ENCODE results near the gene VSIG10L.
A peak's percentile ranks its signal among the peaks of the same experiment; 100 is the strongest.

Gene VSIG10L

GRCh38 chr19:51365211-51365964, 23.4 kb upstream of the VSIG10L start:
- peak; percentile 71 for DNase-seq (ENCODE audit: low spot score)

- no peak for DNase-seq (ENCODE audit: low spot score)
Measured at GRCh38 chr19:51364200-51365106, 22.5 kb upstream of the VSIG10L start.

DNA sequence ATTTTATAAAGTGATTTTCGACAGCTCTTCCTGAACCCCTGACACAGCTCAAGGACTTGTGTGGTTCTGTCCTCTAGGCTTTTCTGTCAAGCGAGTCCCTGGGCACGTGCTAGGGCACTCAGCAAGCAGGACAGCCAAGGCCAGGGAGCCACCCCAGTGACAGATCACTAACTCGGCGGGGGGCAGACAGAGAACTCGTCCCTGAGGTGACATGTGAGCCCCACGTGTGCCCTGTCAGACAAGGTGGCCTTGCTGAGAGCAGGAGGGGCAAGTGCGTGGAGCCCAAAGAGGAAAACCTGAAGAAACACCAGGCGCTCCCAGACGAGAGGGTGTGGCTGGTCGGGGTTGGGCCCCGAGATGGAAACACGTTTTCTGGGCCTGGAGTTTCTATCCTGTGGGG, 19.3 kb upstream of the VSIG10L start:
- no peak for DNase-seq (ENCODE audit: low spot score)

DNA sequence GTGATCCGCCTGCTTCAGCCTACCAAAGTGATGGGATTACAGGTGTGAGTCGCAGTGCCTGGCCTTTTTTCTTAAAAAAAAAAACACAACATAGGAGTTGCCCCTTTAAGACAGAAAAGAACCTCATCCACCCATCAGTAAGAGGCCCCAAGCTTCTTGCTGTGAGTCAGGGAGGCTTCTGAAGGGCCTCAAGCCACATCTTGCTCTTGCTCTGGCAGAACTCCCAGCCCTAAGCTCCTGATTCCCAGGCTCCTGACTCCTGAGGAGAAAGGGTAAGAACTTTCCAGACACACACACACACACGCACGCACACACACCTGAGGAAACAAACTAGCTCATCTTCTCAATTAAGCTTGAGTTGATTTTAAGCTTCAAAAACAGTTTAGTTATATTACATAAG, 17.4 kb upstream of the VSIG10L start:
- no peak for DNase-seq (ENCODE audit: low spot score)

DNA sequence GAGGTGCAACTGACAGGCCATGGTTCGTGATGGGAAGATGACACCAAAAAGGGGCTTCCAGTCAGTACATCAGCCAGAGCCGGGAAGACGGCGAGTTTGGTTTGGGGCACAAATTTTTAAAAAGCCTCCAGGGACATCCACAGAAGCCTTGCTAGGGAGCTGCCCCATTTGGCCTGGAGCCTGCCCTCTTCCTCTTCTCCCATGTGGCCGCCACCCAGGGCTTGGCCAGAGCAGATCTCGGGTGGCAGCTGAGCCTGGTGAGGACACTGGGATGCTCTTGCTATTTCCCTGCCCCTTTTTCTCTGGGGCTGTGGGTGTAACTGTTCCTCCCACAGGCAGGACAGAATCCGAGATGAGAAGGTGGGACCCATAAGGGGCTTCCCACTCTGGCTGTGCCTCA, 16.0 kb upstream of the VSIG10L start:
- no peak for DNase-seq (ENCODE audit: low spot score)

DNA sequence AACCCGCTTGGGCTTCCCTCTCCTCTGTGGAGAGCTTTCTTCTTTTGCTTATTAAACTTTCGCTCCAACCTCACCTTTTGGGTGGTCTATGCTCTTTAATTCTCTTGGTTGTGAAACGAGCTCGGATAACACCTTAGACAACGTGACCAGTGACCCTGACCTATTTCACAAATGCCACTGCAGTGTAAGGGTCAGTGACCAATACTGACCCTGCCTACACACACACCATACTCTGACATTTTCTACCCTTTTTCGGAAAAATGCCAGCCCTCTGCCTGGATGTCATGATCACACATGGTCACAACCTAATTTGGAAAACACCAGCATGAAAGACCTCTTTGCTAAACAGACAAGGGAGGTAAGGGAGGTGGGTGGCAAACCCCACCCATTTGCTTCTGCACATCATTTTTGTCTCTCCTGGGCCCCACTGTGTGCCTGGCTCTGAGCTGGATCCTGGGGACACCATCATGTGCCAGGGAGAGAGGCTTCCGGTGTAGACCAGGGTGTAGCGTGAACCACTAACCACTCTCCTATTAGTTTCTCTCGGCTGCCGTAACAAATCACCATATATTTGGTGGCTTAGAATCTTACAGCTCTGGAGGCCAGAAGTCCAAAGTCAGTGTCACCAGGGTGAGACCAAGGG, 14.3 kb upstream of the VSIG10L start:
- DNase-seq (ENCODE audit: low spot score), result no peak

GRCh38 chr19:51354742-51355148, 12.8 kb upstream of the VSIG10L start:
- DNase-seq (ENCODE audit: low spot score), result no peak

DNA sequence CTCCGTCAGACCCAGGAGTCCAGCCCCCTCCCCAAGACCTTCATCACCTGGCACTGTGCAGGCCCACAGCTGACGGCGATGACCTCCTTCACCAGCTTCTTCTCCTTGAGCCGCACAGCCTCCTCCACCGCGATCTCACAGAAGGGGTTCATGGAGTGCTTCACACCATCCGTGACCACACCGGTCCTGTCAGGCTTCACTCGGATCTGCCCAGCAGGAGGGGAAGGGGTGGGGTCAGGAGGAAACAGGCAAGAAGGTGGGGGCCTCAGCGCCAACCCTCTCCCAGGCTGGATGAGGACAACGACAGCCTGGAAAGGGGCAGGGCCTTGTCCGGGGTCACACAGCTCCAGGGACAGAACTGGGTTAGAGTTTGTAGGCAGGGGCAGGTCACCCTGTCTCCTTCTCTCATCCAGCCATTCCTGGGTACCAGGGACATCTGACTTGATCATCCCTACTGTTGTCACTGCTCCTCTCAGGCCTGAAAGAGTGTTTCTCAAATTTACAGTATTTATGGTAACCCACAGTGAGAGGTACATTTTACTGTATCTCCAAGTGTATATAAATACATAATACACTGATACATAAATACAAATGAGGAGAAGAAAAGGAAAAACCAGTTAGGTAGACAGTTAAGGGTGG, 12.3 kb upstream of the VSIG10L start:
- DNase-seq (ENCODE audit: low spot score), result no peak

DNA sequence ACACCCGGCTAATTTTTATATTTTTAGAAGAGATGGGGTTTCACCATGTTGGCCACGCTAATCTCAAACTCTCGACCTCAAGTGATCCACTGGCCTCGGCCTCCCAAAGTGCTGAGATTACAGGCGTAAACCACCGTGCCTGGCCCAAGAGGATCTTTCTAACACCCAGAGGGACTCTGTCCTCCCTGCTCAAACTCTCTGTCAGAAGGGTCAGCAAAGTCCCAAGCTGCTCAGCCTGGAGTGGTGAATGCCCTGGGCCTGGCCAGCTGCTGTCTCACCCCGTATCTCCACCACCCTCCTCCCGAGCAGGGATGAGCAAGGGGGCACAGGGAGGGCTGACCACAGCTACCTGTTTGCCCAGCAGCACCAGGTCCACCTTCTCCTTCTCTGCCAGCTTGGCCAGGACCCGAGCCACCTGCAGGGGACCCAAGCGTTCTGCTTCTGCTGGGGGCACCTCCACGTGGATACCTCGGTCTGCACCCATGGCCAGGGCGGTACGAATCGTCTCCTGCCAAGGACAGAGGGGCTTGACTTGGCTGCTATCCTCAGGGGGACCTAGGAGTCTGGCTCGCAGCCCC, 10.9 kb upstream of the VSIG10L start:
- DNase-seq (ENCODE audit: low spot score), result no peak

GRCh38 chr19:51351266-51351990, 9.5 kb upstream of the VSIG10L start:
- no peak for DNase-seq (ENCODE audit: low spot score)

GRCh38 chr19:51347209-51347928, 5.4 kb upstream of the VSIG10L start:
- DNase-seq (ENCODE audit: low spot score), result no peak

DNA sequence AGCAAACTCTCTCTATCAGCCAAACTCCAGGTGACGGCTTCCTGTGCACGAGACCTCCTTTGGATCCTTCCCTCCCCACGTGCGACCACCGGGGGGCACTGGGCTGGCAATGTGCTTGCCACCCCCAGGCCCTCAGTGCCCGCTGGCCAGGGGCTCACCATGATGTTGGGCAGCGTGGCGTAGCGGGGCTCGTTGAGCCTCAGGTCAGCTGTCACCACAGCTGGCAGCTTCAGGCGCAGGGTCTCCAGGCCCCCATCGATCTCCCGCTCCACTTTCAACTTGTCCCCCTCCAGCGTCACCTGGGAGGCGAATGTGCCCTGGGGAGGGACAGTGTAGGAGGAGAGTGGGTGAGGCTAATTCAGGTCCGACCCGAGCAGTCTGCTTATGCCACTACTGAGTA, 4.8 kb upstream of the VSIG10L start:
- no peak for DNase-seq (ENCODE audit: low spot score)

- no peak for DNase-seq (ENCODE audit: low spot score)
Measured at GRCh38 chr19:51345076-51345620, 3.2 kb upstream of the VSIG10L start.

GRCh38 chr19:51342631-51343569, 961 bp upstream of the VSIG10L start:
- no peak for DNase-seq (ENCODE audit: low spot score)

- DNase-seq (ENCODE audit: low spot score), result no peak
Measured at GRCh38 chr19:51341066-51341465, 873 bp downstream of the VSIG10L start.

DNA sequence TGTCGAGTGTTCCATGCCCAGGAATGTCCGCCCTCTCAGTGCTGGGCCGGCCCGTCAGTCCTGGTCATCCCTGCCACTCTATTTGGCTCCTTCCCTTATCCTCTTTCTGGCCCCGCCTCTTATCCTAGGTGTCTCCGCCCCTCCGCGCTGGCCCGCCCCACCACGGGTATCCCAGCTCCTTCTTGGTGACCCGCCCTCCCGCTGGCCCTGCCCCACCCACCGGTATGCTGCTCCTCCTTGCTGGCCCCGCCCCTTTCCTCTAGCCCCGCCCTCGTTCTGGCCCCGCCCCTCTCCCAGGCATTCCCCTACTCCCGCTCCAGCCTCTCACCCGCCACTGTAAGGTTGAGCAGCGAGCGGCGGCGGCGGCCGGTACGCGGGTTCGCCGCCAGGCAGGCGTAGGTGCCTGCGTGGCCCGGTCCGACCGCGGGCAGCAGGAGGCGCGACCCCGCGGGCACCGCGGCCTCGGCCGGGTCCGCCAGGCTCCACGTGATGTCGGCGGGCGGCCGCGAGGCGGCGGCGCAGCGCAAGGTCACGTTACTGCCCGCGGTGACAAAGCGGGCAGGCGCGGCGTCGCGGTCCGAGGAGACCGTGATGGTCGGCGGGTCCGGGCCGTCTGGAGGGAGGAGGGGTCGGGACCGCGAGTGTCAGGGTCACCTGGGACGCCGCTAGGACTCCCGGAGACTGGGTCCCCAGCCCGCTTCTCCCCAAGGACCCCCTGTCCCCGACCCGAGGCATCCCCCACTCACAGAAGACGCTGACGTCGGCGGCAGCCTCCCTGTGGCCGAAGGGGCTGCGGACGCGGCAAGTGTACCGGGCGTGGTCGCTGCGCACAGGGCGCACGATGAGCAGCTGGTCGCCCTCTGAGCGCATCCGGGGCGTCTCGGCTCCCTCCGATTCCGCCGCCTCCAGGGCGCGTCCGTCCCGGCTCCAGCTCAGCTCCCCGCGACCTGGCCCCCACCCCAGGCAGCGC, 2.0 kb downstream of the VSIG10L start:
- DNase-seq (ENCODE audit: low spot score), result peak; percentile 88

- no peak for DNase-seq (ENCODE audit: low spot score)
Measured at GRCh38 chr19:51339313-51339686, 2.6 kb downstream of the VSIG10L start.
